Activated CD4-positive, alpha-beta T cell treated with anti-CD3 and anti-CD28 coated beads, Interleukin-2, amount 50 U/mL, for 24 hours (primary cell): ENCODE results near the gene ALDH1L1.
A peak's percentile ranks its signal among the peaks of the same experiment; 100 is the strongest.

ENCODE experiments used
- DNase-seq, 2 donors: peaks; one replicate each; pipeline ENCODE4 v3.0.0-alpha.2; 2020; ENCODE audit warnings: low read depth in 1 of 2, low spot score in 1 of 2

ALDH1L1 gene

GRCh38 chr3:126180477-126181397, at the start of gene ALDH1L1:
TSS of gene ALDH1L1 (minus strand) at chr3:126180586. CDS start at chr3:126160979, 19,607 bp downstream.
- DNase-seq: no peak

- no peak for DNase-seq
These were observed 46.0 kb upstream of the ALDH1L1 start for GRCh38 chr3:126226374-126226773.

GRCh38 chr3:126216416-126216815, 36.0 kb upstream of the ALDH1L1 start:
- DNase-seq: no peak

GRCh38 chr3:126213379-126214028, 33.1 kb upstream of the ALDH1L1 start:
- DNase-seq: no peak

GRCh38 chr3:126212620-126213378, 32.4 kb upstream of the ALDH1L1 start:
- DNase-seq: no peak

- no peak for DNase-seq
These were observed 31.8 kb upstream of the ALDH1L1 start for GRCh38 chr3:126212250-126212619.

GRCh38 chr3:126211569-126211968, 31.2 kb upstream of the ALDH1L1 start:
- DNase-seq: no peak

- DNase-seq: no peak
These were observed 30.2 kb upstream of the ALDH1L1 start for GRCh38 chr3:126210606-126211005.

- no peak for DNase-seq
These were observed 29.4 kb upstream of the ALDH1L1 start for GRCh38 chr3:126209741-126210140.

GRCh38 chr3:126208606-126209256, 28.3 kb upstream of the ALDH1L1 start:
- DNase-seq: no peak

GRCh38 chr3:126208182-126208581, 27.8 kb upstream of the ALDH1L1 start:
- no peak for DNase-seq

GRCh38 chr3:126207166-126207565, 26.8 kb upstream of the ALDH1L1 start:
- no peak for DNase-seq

- DNase-seq: no peak
These were observed 25.6 kb upstream of the ALDH1L1 start for GRCh38 chr3:126205717-126206655.

GRCh38 chr3:126202680-126203079, 22.3 kb upstream of the ALDH1L1 start:
- no peak for DNase-seq

GRCh38 chr3:126202276-126202675, 21.9 kb upstream of the ALDH1L1 start:
- no peak for DNase-seq

- no peak for DNase-seq
These were observed 20.8 kb upstream of the ALDH1L1 start for GRCh38 chr3:126201168-126201567.

- no peak for DNase-seq
These were observed 20.1 kb upstream of the ALDH1L1 start for GRCh38 chr3:126200534-126200933.

- DNase-seq: no peak
These were observed 18.9 kb upstream of the ALDH1L1 start for GRCh38 chr3:126199256-126199655.

GRCh38 chr3:126197854-126198584, 17.6 kb upstream of the ALDH1L1 start:
- DNase-seq: peak in 1 of 2 donors; percentile 35
